Central memory CD4-positive, alpha-beta T cell (primary cell): ENCODE results near the gene KLHL40.

Experiments used
- DNase-seq: peaks from one replicate; pipeline ENCODE4 v3.0.0; 2022

Gene KLHL40

DNA sequence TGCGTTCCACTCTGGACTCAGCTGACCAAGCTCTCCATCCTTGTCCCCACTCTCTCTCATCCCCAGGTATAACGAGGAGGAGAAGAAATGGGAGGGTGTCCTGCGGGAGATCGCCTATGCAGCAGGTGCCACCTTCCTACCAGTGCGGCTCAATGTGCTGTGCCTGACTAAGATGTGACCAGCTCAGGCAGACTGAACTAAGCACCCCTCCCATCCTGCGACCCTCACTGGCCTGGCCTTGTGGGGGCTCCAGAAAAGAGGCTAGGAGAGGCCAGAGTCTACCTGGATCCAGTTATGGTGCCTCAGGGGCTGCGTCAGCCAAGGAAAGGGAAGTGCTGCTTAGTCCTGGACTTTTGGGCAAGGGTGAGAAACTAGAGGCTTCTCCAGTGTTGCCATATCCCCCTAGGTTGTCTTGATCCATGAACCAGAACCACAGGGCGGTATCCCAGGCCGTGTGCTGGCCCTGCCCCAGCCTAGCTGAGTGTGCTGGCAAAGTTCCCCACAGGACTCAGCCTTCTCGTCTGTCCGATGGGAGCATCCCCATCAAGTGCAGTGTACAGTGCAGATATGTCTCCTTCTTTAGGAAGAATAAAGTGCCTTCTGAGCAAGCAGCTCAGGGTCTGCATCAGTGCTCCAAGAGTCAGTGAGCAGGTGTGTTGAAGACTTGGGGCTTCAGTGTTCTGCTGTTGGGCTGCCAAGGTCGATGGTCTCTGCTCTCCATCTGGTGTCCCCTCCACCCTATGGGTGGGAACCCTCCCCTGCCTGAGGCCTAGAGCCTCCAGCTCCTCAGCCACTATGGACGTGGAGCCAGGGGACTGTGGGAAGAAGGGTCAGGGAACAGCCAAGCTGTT lies 6.7 kb downstream of the KLHL40 start:
- DNase-seq, result no peak

DNA sequence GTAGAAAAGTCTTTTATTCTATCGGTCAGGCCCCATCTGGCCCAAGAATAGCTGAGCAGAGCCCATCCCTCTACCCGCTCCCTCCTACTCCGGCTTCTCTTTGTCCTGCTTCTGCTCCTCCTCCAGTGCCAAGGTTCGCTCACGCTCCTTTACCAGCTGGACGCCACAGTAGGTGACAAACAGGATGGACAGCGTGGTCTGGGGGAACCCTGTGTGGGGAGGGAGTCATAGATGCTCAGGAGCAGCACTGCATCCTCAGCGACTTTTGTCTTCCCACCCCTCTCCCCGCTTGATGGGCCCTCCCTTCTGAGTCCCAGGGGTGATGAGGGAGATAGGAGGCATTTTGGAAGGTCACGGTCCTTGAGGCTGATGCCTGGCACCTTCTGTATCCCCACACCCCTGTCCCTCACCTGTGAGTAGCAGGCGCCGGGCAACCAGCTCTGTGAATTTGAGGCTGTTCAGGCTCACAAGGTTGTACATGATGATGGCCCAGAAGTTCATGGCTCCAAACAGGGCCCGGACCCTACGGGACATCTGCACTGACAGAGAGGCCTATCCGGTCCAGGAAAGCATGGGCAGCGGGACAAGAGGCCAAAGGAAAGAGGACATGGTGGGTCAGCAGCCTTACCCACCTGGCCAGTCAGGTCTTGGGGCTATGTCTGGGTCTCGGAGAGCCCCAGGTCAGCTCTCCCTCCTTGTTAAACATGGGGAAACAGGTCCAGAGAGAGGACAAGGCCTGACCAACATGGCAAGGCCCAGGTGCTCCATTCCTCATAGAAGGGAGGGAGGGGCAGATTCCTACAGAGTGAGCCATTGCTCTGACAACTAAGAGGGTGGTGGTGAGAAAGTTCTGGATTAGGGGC lies 7.6 kb downstream of the KLHL40 start:
- no peak for DNase-seq

DNA sequence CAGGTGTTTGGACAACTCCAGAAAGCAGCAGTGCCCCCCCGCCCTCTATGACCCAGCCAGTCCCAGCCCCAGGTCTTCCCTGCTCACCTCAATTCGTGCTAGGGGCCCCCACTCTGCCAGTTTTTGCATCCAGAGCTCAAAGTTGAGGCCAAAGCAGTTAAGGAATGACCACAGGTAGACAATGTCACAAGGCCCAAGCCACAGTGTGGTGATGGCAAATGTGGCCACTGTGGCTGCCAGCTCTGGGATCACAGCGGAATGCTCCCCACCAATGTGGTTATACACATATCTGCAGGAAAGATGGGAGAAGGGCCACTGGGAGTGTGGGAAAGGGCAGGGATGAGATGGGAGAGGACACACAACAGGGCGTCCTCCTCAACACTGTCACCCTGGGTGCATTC lies 8.2 kb downstream of the KLHL40 start:
- DNase-seq, result no peak

DNA sequence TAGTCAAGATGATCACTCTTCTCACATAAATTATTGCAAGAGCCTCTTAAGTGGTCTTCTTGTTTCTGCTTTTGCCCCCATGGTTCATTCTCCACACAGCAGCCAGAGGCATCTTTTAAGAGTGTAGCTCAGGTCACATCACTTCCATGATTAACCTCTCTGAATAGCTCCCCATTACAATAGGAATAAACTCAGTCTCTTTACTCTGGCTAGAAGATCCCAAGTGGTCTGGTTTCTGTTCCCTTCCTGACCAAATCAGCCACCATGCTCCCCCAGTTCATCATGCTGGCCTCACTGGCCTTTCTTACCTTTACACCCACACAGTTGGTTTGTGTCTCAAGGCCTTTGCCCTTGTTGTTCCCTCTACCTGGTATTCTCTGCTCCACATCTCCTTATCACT lies 9.0 kb downstream of the KLHL40 start:
- DNase-seq, result no peak

DNA sequence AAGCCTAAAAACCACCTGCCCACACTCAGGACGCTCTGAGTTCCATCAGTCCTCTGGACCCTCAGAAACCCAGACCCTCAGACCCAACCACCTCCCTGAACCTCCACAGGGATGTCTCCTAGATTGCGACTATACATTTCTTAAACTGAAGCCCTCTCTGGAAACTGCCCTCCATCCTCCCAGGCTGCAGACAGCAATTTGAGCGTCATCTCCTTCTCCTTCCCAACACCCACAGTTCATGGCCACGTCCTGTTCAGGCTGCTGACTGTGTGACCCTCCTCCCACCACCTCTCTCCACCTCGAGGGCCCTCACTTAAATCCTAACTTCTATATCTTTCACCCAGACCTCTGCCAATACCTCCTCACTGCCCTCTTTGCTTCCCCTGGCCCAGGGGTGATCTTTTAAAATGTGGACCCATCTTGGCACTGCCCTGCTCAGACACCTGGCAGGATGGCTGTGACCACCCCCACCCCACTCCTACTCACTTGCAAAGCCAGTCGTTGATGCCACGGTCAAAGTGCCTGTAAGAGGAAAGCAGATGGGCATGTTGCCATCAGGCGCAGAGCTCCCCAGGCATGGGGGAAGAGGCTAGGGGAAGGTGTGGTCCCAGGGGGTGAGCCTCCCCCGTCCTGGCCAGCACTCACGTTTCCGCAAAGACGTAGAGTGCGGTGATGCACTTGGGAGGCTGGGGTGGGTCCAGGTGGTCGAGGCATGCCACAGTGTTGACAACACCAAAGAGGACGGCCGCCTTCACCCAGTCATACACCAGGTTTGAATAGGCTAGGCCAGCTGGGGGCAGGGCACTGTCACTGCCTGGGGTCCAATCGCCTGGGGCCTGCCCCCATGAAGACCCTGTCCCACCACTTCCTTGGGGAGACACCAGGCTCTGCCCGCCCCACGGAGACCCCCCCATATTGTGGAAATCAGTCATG lies 11.3 kb downstream of the KLHL40 start:
- DNase-seq, result no peak

DNA sequence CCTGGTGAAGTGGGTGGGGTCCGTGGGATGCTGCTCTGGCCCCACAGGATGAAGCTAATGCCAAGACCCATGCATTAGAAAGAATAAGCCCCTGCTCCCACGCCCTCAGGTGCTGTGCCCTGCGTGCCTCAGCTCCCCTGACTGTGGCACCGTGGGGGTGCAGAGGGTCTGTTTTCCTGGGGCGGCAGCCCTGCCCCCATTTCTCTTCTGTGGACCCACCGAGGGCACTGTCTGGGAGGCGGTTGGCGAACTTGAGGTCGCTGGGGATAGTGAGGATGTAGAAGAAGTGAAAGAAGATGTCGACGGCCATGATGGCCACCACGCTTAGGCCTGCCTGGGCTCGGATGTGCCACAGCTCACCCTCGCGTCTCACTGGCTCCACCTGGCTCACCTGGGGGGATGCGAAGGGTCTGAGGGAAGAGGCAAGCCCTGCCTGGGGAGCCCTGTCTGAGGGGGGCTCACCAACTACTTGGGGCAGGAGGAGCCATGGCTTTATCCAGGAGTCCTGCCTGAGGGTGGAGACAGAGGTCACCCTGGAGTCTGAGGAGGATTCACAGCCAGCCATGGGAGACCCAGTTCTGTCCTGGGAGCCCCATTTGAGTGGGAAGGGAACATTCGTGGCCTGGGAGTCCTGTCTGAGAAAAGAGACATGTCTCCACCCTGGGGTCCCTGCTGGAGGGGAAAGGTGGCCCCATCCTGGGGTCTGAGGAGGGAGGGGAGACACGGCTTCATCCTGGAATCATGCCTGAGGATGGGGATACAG lies 12.1 kb downstream of the KLHL40 start:
- no peak for DNase-seq

DNA sequence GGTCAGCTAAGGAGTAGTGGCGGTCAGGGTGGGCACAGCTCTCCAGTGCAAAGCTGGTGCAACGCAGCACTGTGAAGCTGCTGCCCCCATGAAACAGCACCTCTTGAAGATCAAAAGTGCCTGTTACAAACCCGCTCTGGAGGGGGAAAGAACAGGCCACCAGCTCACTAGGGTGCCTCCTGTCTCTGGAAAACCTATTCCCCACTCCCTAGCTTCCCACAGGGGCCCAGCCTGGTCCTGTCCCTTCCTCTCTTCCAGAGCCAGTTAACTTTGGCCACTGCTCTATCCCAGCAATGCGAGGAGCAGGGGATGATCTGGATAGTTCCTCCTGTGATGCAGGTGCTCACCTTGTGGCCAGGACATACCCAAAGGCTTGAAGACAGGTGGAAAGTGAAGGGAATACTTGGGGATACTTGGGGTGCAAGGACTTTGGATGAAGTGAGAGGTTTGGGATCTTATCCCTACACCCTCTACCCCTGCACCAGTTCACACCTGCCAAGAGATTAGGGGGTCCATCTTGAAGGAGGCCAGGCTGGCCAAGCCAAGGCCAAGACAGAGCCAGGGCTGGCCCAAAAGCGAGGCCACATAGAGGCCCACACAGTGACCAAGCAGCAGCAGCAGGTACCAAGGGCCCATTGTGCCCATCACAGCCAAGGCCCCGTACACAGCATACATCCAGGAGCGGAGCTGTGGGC lies 13.0 kb downstream of the KLHL40 start:
- DNase-seq, result no peak

DNA sequence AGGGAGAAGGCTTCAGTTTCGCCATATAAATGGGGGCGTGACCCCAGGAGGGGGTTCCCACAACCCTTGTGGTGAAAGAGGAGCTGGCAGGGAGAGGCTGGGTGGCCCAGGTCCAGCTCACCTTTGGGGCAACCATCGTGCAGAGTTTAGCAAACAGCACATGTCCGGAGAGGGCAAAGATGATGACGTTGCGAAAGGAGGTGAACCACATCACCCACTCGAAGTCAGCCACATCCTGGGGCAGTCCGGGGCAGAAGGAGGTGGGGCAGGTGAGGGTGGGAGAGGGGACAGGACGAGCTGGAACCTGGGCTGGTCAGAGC lies 13.5 kb downstream of the KLHL40 start:
- DNase-seq, result no peak

DNA sequence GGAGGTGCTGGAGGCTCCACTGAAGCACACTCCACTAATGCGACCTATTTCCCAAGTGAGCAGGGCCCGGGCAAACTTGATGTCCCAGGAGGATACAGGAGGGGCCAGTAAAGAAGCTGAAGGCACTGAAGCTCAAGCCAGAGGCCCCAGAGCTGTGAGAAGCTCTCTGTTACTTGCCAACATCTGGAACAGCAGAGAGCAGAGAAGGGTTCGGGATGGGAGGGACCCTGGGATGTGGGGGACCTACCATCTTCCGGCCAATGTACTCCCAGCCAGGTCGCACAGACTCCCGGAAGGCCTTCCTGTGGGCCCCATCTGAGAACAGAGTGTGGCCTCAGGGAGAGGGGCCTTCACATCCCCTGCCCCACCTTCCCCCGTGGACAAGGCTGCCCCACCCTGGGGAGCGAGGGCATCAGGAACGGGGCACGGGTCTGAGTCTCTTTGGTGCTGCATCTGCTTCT lies 14.2 kb downstream of the KLHL40 start:
- no peak for DNase-seq

DNA sequence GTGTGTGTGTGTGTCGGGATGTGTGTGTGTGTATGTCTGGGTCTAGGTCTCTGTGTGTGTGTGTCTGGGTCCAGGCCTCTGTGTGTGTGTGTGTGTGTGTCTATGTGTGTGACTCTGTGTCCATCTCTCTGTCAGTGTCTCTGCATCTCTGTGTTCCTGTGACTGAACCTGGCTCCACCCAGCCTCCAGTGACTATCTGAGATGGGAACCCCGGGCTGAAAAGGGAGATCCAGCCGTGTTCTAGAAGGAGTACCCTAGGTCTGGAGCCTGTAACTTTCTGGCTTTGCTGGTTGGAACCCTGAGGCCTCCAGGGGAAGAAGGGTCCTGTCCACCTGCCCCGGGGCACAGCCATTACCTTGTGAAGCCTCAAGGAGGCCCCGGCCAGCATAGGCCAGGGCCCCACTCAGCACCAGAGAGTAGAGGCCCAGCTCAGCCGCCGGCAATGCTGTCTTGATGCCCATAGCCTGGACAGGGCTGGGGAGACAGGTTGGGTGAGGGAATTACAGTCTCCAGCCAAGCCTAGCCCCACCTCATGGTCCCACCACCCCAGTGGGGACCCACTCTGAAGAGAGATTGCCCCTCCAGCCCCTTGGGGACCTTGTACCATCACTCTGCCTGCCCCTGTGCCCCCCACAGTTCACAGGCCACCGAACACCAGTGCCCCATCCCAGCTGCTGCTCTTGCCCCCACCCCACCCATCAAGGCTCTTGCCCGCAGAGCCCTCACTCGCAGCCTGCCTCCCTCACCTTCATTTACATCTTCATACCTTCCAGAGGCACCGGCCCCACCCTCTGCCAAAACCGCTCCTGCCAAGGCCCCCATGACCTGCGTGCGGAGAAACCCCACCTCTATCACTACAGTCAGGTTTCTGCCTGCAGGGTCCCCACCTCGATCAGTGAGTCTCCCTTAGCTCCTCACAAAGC lies 15.3 kb downstream of the KLHL40 start:
- no peak for DNase-seq

DNA sequence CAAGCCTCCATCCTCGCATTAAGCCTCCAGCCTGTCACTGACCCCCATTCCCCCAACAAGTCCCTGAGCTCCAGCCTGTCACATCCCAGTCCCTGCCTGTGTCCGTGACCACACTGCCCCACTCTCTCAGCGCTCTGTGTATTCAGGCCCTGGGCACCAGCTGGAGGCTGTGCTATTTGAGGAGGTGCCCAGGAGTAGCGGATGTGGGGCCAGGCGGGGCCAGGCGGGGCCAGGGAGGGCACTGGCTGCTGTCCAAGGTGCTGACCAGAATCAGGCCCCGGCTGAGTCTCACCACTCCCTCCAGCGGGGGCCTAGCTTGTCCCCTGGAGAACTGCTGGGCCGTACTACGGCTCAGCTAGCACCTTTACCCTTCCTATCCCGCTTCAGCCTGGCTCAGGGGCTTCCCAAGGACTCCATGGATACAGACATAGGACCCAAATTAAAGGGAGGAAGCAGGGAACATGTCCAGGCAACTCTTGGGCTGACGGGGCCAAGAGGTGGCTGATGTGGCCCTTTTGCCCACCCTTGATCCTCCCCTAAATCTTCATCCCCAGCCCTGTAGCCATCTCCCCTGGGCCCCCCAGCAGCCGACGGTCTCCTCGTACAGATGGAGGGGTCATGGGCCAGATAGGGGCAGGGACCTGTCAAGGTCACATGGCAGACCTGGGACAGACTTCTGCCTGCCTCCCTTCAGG lies 16.2 kb downstream of the KLHL40 start:
- DNase-seq, result peak; percentile 52

DNA sequence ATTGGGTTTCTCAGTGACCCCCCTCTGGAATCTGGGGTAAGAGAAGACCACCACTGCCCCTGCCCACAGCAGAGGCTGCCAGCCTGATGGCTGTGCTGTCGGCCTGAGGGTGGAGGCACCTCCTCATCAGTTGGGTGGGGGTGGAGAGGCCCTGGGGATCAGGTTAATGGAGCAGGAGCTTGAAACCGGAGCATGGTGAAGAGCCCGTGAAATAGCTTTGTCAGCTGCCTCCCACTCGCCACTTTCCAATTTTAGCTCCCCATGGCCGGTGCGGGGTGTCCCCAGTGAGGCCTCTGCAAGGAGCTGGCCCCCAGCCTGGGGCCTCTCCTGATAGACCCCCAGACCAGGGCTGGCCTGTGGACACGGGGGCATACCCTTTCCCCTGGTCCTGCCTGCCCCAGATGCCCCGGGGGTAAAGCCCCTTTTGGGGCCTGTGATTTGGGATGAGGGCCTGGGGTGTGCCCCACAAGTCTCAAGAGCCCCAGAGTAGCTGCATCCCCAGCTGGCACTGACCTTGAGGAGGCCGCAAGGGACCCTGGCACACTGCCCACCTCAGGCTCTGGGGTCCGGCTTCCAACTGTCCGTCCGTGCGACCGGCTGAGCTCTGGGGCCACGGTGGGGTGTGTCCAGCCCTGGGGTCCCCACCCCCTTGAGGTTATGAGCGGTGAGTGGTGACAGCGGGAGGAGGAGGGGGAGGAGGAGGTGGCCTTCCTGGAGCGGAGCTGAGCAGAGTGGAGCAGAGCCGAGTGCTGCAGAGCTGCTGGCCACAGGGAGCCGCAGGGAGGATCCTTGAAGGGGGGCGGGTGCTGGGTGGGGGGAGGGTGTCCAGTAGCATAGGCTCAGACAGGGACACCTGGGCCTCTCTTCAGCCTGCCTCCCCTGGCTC lies 17.0 kb downstream of the KLHL40 start, which contains the start of gene HHATL:
Gene HHATL (minus strand): TSS at position 733 of the 886 bp plus-strand sequence. CDS start 1,972 bp downstream, outside the sequence.
- no peak for DNase-seq

DNA sequence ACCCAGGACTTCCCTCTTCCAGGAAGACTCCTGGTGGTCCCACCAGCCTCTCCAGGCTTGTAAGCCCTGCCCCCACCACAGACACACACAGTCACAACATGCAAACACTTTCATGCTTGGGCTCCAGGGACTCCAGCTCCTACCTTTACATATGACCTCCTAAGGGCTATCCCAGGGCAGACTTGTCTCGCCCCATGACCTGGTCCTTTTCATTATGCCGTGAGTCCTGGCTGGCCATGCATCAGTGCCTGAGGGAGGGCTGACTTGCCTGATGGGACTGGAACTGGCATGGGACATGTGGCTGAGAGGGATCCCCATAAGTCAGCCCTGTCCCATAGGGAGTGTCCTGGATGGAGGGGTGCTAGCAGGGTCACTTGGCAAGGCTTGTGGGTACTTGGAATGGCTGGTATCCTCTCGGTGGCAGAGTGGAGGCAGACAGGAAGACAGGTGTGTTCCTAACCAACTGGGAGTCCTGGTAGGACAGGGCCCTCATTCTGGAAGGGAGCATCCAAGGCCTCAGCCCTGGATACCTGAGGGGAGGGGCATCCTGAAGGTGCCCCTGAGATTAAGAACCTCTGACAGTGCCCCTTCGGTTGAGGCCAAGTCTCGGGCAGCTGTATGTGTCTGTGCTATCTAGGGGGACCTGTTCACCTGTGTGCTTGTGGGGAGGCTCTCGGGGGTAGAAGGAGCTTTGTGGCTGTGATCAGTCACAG lies 17.8 kb downstream of the KLHL40 start:
- no peak for DNase-seq

DNA sequence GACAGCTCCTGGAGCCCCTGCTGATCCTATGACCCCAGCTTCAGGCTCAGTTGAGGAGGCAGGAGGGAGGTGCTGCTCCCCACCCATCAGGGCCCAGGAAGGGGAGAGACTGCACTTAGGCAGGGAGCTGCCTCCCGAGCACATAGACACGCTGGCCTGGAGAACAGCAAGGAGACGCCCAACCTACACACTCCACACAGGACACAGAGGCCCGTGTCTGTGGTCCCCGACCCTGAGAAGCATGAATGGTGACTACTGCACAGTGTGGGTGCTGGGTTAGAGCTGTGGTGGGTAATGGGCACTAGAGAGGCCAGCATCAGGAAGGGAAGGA lies 18.3 kb downstream of the KLHL40 start:
- DNase-seq, result no peak

DNA sequence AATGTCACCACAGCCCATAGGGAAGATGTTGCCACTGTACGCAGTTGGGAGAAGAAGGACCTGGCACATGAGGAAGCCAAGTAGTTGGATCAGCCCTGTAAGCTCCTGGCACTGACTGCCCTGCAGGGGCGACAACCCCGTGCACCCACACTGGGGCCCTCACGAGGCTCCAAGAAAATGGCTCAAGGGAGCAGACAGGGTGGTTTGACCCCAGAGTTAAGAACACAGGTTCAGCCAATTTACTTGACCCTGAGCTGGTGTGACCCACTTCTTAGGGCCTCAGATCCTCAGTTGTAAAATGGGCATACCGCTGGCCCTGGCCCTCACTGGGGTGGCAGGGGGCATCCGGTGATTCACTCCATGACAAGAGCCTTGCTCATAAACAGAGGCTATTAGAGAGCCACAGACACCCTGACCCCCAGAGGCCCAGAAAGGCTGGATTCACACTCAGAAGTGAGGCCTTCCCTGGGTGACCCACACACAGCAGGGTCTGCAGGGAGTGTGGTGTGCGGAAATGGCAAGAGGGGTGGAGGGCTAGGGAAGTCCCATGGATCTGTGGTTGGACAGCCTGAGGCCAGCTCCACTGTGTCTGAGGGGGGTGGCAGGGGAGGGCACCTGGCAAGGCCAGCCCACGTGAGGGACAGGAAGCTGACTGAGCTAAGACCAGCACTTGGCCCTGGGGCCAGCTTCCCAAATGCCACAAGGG lies 19.0 kb downstream of the KLHL40 start:
- no peak for DNase-seq

DNA sequence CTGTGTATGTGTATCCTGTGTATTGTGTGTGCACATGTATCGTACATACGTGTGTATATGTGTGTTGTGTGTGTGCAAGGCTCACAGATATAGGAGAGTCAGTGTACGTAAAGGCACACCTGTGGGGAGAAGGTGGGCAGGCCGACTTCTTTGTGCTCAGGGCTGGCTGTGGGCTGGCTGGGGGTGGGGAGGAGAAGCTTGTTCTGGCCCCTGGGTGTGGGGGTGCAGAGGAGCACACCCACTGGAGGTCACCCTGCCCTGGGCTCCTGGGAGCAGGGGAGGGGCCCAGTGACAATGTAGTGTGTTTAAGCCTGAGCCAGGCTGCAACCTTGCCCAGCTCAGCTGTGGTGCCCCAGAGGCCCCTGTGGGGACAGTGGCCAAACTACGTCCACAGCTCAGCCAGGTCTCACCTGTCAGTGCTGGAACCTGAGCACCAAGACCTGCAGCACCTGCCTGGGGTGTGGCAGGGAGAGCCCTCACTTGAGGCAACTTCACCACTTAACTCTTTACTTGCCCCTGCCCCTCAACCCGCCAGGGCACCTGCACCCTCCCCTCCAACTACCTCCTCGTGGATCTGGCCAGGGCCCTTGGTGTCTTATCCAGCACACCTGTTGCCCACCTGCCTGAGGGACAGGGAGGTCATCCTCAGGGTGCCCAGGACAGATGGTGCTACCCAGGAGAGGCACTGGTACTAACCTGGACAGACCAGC lies 19.9 kb downstream of the KLHL40 start:
- DNase-seq, result no peak
